NB4 (cell line): ENCODE measurements around the gene IKBKE.

Experiments
- DNase-seq: peaks from one replicate; pipeline ENCODE4 v3.0.0; 2010; ENCODE audit warnings: low read depth
- H3K4me3 ChIP-seq: one replicate; pipeline ENCODE4 v1.5.1; 2011; ENCODE audit warnings: mild to moderate bottlenecking, low read depth, low read length, moderate library complexity
- MYC ChIP-seq: IDR thresholded peaks from 2 replicates; pipeline ENCODE4 v1.6.1; 2011; ENCODE audit warnings: low read depth, low read length
- POLR2A ChIP-seq: IDR thresholded peaks from 2 replicates; pipeline ENCODE4 v1.6.1; 2011; ENCODE audit warnings: mild to moderate bottlenecking; ENCODE audit not compliant: insufficient read length; ENCODE audit errors: extremely low read depth
- TF ChIP-seq, protein P1 (sequence below): IDR thresholded peaks from 2 replicates; pipeline ENCODE4 v1.6.1; 2011; ENCODE audit warnings: low read depth, low read length
- TF ChIP-seq, protein P2 (sequence below): IDR thresholded peaks from one replicate; pipeline ENCODE4 v1.5.1; 2012; ENCODE audit warnings: low read depth, low read length

The IKBKE gene

DNA sequence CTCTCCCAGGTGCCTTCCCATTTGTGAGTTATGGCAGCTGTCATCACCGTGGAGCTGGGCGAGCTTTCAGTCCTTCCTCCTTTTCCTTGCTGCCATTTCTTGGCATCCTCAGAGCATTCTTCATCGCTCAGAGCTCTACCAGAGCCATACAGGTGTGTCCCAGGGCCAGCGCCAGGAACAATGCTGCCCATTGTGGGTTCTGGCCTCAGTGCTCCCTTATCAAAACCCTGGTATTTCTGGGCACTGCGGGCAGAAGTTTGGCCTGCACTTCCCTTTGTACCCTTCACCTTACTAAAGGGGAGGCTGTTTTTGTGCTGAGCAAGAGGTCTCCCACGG lies 65.5 kb downstream of the IKBKE start:
- DNase-seq: no peak
- TF ChIP-seq, protein P1, sequence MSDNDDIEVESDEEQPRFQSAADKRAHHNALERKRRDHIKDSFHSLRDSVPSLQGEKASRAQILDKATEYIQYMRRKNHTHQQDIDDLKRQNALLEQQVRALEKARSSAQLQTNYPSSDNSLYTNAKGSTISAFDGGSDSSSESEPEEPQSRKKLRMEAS: no peak
- no peak for TF ChIP-seq POLR2A
- TF ChIP-seq, protein P2, sequence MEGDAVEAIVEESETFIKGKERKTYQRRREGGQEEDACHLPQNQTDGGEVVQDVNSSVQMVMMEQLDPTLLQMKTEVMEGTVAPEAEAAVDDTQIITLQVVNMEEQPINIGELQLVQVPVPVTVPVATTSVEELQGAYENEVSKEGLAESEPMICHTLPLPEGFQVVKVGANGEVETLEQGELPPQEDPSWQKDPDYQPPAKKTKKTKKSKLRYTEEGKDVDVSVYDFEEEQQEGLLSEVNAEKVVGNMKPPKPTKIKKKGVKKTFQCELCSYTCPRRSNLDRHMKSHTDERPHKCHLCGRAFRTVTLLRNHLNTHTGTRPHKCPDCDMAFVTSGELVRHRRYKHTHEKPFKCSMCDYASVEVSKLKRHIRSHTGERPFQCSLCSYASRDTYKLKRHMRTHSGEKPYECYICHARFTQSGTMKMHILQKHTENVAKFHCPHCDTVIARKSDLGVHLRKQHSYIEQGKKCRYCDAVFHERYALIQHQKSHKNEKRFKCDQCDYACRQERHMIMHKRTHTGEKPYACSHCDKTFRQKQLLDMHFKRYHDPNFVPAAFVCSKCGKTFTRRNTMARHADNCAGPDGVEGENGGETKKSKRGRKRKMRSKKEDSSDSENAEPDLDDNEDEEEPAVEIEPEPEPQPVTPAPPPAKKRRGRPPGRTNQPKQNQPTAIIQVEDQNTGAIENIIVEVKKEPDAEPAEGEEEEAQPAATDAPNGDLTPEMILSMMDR: no peak
- TF ChIP-seq MYC: no peak
- H3K4me3 ChIP-seq: no peak overlapping the region

DNA sequence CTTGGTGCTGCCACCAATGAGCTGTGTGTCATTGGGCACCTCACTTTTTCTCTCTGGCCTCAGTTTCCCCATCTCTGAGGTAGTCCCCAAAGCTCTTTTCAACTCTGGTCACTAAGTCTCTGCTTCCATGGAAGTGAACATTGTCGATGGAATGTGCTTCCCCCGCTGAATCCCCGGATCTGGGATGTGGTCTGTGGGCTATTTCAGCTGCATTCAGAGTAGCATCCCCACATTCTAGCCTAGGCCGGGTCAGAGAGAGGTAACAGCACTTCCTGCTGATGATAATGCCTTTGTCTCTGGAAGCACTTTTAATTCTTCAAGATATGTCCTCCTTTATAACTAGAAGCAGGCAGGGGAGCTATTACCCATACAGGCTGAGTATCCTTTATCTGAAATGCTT lies 66.9 kb downstream of the IKBKE start:
- no peak for DNase-seq
- no peak overlapping the region for H3K4me3 ChIP-seq
- TF ChIP-seq POLR2A (no peak), MYC (no peak)
- TF ChIP-seq, protein P2: no peak
- TF ChIP-seq, protein P1: no peak

DNA sequence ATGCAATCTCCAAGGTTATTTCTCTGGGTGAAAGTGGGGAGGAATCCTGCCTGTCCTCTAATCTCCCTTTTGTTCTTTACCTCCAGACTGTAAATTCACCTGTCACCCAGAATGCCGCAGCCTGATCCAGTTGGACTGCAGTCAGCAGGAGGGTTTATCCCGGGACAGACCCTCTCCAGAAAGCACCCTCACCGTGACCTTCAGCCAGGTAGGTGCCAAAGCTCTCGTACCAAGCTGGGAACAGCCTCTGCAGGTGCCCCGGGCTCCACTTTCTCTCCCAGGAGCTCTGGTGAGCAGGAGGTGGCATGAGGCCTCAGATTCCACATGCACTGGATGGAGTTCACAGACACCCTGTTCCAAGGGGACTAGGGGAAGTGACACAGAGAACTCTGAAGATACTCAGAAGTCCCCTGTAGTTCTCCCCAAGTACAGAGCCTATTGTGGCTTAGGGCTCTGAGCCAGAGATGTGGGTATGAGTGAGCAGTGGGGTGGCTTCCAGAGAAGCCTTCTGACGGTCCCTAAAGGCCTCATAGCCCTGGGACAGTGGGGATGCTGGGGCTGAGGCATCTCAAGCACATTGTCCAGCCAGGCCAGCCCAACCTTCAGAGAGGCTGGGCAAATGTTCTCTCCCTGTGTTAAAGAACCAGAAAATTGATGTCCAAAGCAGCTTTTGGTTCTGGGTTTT lies 68.0 kb downstream of the IKBKE start:
- no peak overlapping the region for H3K4me3 ChIP-seq
- TF ChIP-seq MYC (no peak), POLR2A (no peak)
- TF ChIP-seq, protein P2: no peak
- TF ChIP-seq, protein P1: no peak
- DNase-seq: no peak

DNA sequence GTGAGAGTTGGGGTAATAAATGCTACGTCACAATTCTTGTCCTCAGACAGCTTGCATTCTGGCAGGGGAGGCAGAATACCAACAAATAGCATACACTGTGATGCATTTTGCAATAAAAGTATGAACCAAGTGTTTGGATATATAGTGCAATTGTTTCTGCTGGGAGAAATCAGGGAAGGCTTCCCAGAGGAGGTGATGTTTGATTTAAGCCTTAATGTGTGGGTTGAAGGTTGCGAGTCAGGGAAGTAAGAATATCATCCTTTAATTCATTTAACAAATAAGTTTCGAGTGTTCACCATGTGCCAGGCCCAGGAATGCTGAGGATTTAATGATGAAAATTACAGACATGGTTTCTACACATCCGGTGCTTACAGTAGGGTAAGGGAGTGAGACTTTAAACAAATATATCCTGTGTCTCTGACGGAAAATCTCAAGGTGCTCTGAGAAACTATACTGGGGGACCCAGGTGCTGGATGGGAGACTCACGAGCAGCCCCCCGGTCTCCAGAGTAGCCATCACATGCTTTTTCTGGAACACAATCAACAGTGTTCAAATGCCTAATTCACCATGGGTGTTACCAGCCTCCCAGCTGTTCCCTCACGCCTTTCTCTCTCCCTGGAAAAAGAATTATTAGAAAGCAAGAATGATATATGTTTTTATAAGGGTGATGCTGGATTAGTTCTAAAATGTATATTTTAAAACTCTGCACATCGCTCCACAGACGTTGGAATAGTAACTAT lies 68.8 kb downstream of the IKBKE start:
- TF ChIP-seq, protein P1: no peak
- TF ChIP-seq, protein P2: no peak
- TF ChIP-seq MYC: no peak
- TF ChIP-seq POLR2A: no peak
- H3K4me3 ChIP-seq: no peak overlapping the region
- no peak for DNase-seq

DNA sequence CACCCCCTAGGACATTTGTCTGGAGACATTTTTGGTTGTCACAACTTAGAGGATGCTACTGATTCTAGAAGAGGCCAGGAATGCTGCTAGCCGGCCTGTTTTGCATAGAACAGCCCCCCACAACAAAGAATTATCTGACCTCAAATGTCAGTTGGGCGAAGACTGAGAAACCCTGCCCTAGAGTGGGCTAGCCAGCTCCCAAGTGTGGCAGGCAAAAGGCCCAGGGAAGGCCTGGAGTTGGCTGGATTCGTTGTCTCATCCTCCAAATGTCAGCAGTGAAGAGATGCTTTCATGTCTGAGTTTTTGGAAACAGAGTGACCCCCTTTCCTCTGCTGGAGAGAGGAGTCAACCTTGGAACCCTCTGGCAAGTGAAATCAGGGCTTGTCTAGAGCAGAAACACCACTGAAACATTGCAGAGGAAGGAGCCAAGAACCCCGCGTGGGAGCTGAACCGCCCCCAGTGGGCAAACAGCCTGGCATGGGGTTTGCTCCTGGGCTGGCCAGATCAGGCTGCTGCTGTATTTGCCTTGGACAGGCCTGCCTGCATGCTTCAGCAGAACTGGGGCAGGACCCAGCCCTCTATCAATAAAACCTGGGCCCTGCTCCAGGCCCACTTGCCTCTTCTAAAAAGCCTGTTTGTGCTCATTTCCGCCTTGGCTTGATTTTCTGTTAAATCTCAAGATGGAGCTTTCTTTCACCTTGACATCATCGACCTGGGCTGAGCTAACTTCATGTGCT lies 69.9 kb downstream of the IKBKE start:
- TF ChIP-seq MYC: no peak
- TF ChIP-seq, protein P1: no peak
- TF ChIP-seq POLR2A: no peak
- TF ChIP-seq, protein P2: no peak
- H3K4me3 ChIP-seq: no peak overlapping the region
- DNase-seq: no peak
